ENCODE data around the gene SCMH1.

Gene SCMH1

DNA sequence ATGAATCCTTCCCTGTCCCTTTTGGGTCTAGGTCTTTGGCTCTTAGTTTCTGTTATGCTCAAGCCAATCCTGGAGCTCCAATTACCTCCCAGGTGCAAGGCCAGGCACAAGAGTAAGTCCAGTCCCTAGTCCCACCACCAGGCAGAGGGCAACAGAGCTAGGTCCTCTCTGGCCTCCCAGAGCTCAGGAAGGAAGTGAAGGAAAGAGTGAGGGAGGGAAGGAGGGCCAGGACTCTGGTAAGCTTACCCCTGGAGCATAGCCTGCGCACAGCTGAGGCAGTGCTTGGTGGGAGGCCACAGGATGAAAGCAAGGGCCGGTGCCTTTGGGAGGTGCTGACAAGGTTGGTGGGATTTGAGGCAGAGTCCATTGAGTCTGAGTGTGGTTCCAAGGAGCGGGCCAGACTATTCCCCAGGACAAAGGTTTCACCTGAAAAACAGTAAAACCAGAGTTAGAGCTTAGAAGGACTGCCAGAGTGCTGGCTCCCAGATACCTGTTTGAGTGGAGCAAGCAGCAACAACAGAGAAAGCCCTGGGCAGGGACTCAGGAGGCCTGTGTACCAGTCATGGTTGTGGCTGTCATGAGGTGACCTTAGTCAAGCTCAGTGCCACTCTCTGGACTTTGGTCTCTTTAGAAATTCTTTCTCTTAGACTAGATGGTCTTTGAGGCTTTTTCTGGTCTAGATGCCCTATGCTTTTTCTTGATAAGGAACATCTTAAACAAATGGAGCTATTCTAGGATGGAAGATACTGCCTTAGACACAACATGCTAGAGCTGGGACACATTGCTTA, 204.8 kb downstream of the SCMH1 start:
- Histone ChIP-seq H3K27me3 (ENCODE audit: insufficient read depth, low read length) (no peaks in the 10 kb centered on the region), H3K9ac (ENCODE audit: low read depth, low read length) (no peak overlapping the region), H3K9me3 (ENCODE audit: insufficient read depth, low read depth, low read length) (no peaks in the 10 kb centered on the region), H3K27ac (ENCODE audit: low read length) (no peak overlapping the region), H3K4me3 (ENCODE audit: low read length) (no peak overlapping the region), H3K4me1 (ENCODE audit: insufficient read depth, low read length) (no peaks in the 10 kb centered on the region), H3K36me3 (ENCODE audit: insufficient read depth, low read depth, low read length) (peaks cover 23% of the 10 kb centered on the region; the same call in 1 of the 2 replicates)

DNA sequence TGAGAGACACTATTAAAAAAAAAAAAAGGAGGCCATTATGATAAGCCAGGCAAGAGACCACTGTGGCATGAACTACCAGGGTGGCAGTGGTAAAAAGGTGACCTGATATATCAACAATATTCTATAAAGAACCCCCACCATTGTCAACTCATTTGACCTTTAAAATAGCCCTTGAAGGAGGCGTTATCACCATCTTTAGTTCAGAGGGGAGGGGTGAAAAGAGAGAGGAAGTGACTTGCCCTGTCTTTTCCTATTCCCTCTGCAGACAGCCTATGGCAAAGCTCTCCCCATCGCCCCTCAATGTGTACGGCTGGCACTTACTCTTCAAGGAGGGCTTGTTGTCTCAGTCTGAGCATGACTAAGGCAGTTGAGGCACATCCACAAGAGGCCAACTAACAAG, 208.8 kb downstream of the SCMH1 start:
- Histone ChIP-seq H3K36me3 (ENCODE audit: insufficient read depth, low read depth, low read length) (peaks cover 20% of the 10 kb centered on the region; the same call in 1 of the 2 replicates), H3K27me3 (ENCODE audit: insufficient read depth, low read length) (no peaks in the 10 kb centered on the region), H3K27ac (ENCODE audit: low read length) (no peak overlapping the region), H3K4me3 (ENCODE audit: low read length) (no peak overlapping the region), H3K4me1 (ENCODE audit: insufficient read depth, low read length) (no peaks in the 10 kb centered on the region), H3K9me3 (ENCODE audit: insufficient read depth, low read depth, low read length) (no peaks in the 10 kb centered on the region), H3K9ac (ENCODE audit: low read depth, low read length) (no peak overlapping the region)

DNA sequence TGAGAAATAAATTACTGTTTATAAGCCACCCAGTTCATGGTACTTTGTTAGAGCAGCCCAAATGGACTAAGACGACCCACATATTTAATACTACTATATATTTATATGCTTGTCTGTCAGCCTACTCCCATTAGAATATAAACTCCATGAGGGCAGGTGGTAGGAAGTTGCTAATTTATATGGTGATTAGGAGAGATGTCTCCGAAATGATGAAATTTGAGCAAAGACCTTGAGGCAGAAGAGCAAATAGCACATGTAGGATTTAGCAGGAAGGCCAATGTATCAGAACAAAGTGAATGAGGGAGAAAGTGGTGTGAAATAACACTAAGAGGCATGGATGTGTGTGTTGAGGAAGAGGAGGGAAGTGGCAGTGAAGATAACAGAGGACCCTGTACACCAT, 210.0 kb downstream of the SCMH1 start:
- H3K9me3 ChIP-seq (ENCODE audit: insufficient read depth, low read depth, low read length), result no peaks in the 10 kb centered on the region
- no peak overlapping the region for H3K9ac ChIP-seq (ENCODE audit: low read depth, low read length)
- H3K4me3 ChIP-seq (ENCODE audit: low read length), result no peak overlapping the region
- no peaks in the 10 kb centered on the region for H3K27me3 ChIP-seq (ENCODE audit: insufficient read depth, low read length)
- no peaks in the 10 kb centered on the region for H3K4me1 ChIP-seq (ENCODE audit: insufficient read depth, low read length)
- H3K36me3 ChIP-seq (ENCODE audit: insufficient read depth, low read depth, low read length), result peaks cover 16% of the 10 kb centered on the region; the same call in 1 of the 2 replicates
- H3K27ac ChIP-seq (ENCODE audit: low read length), result no peak overlapping the region

DNA sequence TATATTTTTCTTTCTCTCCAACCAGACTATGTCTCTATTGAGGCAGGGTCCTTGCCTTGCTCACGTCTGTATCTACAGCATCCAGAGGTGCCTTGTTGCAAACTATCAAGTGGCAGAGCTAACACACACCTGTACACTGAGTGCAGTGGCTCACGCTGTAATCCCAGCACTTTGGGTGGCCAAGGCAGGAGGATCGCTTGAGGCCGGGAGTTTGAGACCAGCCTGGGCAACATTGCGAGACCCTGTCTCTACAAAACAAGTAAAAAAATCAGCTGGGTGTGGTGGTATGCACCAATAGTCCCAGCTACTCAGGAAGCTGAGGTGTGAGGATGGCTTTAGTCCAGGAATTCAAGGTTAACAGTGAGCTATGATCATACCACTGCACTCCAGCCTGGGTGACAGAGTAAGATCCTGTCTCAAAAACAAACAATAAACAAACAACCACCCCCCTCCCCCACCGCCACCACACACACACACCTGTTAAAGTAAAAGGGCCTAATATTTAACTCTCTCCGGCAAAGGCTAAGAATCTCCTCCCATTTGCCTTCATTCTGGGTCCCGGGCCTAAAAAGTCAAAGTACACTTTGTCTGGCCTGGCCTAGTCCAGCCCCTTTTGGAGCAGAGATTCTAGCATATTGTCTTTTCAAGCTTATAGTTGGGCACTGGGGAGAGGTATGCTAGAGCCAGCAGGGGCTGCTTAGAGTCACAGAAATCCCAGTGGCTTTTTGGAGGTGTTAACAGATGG, 211.1 kb downstream of the SCMH1 start:
- Histone ChIP-seq H3K36me3 (ENCODE audit: insufficient read depth, low read depth, low read length) (peaks cover 7% of the 10 kb centered on the region; the same call in 1 of the 2 replicates), H3K4me3 (ENCODE audit: low read length) (no peak overlapping the region), H3K27me3 (ENCODE audit: insufficient read depth, low read length) (peaks cover 4% of the 10 kb centered on the region; the same call in 1 of the 2 replicates), H3K9me3 (ENCODE audit: insufficient read depth, low read depth, low read length) (no peaks in the 10 kb centered on the region), H3K27ac (ENCODE audit: low read length) (no peak overlapping the region), H3K9ac (ENCODE audit: low read depth, low read length) (no peak overlapping the region), H3K4me1 (ENCODE audit: insufficient read depth, low read length) (no peaks in the 10 kb centered on the region)

DNA sequence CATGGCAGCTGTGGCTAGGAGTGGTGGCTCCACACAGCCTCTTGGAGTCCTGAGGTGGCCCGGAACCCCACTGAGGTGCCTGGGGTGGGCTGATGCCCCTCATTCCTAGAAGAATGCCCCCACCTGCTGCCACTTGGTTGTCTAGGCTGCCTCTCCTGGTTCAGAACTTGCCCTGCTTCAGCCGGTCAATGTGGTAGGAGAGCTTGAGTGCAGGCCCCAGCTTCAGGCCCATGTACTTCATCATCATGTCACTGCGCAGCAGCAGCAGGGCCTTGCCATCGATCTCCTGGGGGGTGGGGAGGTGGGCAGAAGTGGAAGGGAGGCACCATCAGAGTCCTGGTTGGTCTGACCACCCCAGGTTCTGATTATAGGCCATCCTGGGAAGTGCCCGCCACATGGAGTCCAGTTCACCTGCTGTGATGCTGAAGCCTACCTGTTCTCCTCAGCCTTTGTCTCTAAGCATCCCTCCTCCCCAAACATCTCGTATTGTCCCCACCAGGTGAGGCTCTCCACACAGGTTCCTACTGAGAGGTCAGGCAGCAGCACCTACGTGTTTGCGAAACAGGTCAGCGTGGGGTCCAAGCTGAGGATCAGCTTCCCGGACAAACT, 214.0 kb downstream of the SCMH1 start:
- Histone ChIP-seq H3K27me3 (ENCODE audit: insufficient read depth, low read length) (peaks cover 24% of the 10 kb centered on the region; the same call in 1 of the 2 replicates), H3K4me1 (ENCODE audit: insufficient read depth, low read length) (no peaks in the 10 kb centered on the region), H3K9ac (ENCODE audit: low read depth, low read length) (no peak overlapping the region), H3K4me3 (ENCODE audit: low read length) (no peak overlapping the region), H3K36me3 (ENCODE audit: insufficient read depth, low read depth, low read length) (no peaks in the 10 kb centered on the region), H3K27ac (ENCODE audit: low read length) (no peak overlapping the region), H3K9me3 (ENCODE audit: insufficient read depth, low read depth, low read length) (no peaks in the 10 kb centered on the region)

DNA sequence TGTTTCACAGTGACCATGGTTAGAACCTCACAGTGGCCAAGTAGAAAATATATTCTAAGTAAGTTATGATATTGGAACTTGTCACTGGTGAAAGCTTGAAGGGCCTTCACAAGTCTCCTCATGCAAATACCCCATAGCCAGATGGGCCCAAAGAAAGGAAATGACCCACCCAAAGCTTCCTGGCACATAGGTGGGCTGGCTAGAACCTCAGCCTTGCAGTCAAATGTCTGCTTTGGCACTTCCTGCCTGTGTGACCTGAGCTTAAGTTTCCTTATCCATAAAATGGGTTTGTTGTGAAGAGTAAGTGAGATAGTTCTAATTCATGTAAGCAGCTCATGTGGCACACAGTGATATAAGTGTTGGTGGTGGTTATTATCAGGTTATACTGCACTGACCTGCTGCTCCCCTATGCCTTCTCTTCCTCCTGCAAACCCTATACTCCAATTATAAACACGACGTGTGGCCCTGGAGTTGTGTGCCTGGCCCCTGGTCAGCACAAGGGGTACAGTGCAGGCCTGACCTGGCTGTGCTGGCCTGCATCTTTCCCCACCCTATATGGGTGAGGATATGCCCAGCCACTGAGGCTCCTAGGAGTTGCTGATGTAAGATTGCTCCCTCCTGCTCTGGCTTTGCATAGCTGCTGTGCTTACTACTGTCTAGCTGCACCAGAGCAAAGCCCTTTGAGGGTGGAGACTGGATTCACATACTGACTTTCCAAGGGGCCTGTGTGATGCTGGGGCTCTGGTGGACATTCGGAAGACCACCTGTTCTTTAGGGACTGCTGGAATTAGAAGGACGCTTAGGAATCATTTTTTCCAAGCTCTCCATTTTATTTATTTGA, 215.9 kb downstream of the SCMH1 start:
- Histone ChIP-seq H3K36me3 (ENCODE audit: insufficient read depth, low read depth, low read length) (no peaks in the 10 kb centered on the region), H3K4me1 (ENCODE audit: insufficient read depth, low read length) (peaks cover 2% of the 10 kb centered on the region; the same call in 1 of the 2 replicates), H3K27ac (ENCODE audit: low read length) (no peak overlapping the region), H3K9me3 (ENCODE audit: insufficient read depth, low read depth, low read length) (no peaks in the 10 kb centered on the region), H3K27me3 (ENCODE audit: insufficient read depth, low read length) (peaks cover 35% of the 10 kb centered on the region; the same call in 1 of the 2 replicates), H3K4me3 (ENCODE audit: low read length) (no peak overlapping the region), H3K9ac (ENCODE audit: low read depth, low read length) (no peak overlapping the region)

DNA sequence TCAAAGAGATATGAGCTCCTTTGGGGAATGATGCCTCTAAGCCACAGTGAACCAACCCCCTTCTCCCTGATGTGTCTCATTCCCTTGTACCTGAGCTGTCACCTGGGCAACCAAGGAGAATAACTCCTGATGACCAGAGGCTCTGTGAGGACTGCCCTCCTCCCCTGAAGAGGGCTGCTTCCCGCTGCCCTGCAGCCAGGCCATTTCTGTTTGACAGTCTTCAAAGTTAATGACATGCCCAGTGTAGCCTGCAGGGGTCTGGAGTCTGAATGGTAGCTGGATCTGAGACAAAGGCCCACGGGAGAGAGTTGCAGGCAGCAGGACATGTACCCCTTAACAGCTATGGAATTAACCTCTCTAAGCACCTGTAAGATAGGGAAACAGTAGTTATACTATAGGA, 217.2 kb downstream of the SCMH1 start:
- H3K4me1 ChIP-seq (ENCODE audit: insufficient read depth, low read length), result peaks cover 4% of the 10 kb centered on the region; the same call in 1 of the 2 replicates
- no peaks in the 10 kb centered on the region for H3K9me3 ChIP-seq (ENCODE audit: insufficient read depth, low read depth, low read length)
- no peak overlapping the region for H3K9ac ChIP-seq (ENCODE audit: low read depth, low read length)
- H3K27ac ChIP-seq (ENCODE audit: low read length), result no peak overlapping the region
- no peak overlapping the region for H3K4me3 ChIP-seq (ENCODE audit: low read length)
- no peaks in the 10 kb centered on the region for H3K36me3 ChIP-seq (ENCODE audit: insufficient read depth, low read depth, low read length)
- peaks cover 35% of the 10 kb centered on the region; the same call in 1 of the 2 replicates for H3K27me3 ChIP-seq (ENCODE audit: insufficient read depth, low read length)

DNA sequence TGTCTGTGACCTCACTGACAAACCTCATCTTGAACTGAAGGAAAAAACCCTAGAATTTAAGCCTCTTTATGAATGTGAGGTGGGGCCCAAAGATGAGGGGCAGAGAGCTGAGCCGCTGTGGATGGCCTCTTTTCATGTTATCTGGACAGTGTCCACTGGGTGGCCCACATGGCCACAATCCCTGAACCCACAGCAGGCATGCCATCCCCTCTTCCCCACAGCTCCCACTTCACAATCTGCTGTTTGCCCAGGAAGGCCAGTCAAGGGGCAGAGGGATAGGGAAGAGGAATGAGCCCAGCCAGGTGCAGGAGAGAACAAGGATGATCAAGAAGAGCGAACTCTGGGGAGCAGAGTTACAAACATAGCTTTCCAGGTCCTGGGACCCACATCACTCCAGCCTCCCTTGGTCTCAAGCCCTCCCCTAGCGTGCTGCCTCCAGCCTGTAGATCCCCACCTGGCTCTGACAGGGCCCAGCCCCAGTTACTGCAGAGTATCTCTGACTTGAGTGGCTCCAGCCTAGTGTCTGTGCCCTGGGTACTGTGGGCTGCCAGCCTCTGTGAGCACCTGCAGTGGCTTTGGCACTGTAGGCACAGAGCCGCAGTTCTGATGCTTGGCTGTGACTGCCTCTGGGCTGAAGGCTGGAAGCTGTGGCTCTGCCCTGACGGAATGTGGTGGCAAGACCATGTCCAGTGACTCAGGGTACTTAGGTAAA, 218.7 kb downstream of the SCMH1 start:
- Histone ChIP-seq H3K9ac (ENCODE audit: low read depth, low read length) (no peak overlapping the region), H3K4me1 (ENCODE audit: insufficient read depth, low read length) (peaks cover 4% of the 10 kb centered on the region; the same call in 1 of the 2 replicates), H3K9me3 (ENCODE audit: insufficient read depth, low read depth, low read length) (no peaks in the 10 kb centered on the region), H3K27me3 (ENCODE audit: insufficient read depth, low read length) (peaks cover 35% of the 10 kb centered on the region; the same call in 1 of the 2 replicates), H3K4me3 (ENCODE audit: low read length) (no peak overlapping the region), H3K36me3 (ENCODE audit: insufficient read depth, low read depth, low read length) (peaks cover 9% of the 10 kb centered on the region; the same call in 1 of the 2 replicates), H3K27ac (ENCODE audit: low read length) (no peak overlapping the region)

DNA sequence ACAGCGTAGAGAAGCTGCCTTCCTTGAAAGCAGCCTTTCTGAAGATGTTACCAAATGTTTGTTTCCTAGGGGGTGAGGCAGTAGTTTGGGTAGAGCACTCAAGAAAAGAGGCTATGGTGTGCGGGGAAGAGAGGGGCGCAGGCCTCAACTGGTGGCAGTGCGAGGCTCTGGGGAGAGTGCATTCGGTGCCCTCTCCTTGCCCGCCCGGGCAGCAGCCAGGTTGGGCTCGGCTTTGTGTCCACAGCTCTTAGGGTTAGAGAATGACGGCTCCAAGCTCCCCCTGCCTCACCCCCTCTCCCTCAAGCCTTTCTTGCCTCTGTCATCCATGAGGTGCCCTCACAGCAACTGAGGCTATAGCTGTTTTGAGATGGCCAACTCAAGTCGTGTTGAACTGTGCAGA, 219.7 kb downstream of the SCMH1 start:
- Histone ChIP-seq H3K9me3 (ENCODE audit: insufficient read depth, low read depth, low read length) (no peaks in the 10 kb centered on the region), H3K27ac (ENCODE audit: low read length) (no peak overlapping the region), H3K4me3 (ENCODE audit: low read length) (no peak overlapping the region), H3K4me1 (ENCODE audit: insufficient read depth, low read length) (peaks cover 4% of the 10 kb centered on the region; the same call in 1 of the 2 replicates), H3K9ac (ENCODE audit: low read depth, low read length) (no peak overlapping the region), H3K36me3 (ENCODE audit: insufficient read depth, low read depth, low read length) (peaks cover 19% of the 10 kb centered on the region; the same call in 1 of the 2 replicates), H3K27me3 (ENCODE audit: insufficient read depth, low read length) (peaks cover 35% of the 10 kb centered on the region; the same call in 1 of the 2 replicates)

DNA sequence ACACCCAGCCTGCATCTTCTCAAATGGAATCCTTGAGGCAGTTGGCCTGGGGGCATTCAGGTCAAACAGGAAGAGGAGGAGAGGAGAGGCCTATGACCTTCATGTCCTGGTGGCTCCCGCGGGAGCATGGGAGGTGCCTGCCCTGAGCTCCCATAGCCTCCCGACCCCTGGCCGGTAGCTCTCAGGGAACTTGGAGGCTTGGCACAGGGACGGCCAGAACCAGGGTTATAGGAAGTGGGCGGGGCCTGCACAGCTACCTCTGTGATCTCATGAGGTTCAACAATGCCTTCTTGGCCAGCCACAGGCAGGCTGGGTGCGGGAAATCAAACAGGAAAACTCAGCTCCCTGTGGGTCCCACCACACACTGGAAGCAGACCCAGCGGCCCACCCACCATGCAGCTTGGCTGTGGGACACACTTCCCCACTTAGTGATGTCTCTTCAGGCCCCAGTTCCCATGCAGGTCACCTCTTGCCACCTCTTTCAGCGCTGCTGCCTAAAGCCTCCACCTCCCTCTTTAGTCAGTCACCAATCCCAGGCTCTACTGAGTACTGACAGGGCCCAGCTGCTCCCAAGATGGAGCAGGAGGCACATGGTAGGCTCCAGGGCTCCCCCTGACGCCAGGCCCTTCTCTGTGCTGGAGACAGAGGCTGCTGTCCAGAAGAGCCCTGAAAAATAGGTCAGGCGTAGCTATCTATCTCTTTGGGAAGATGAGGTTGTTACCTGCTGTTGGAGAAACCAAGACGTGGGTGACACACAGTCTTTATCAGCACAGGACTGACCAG, 220.4 kb downstream of the SCMH1 start, which contains the start of gene SLFNL1:
TSS of gene SLFNL1 (minus strand) at position 200 of the 783 bp plus-strand sequence. CDS start 1,065 bp downstream, outside the sequence.
- no peak within 1 kb of the TSS for H3K4me3 ChIP-seq (ENCODE audit: low read length)
- peaks cover 26% of the 10 kb centered on the region for H3K36me3 ChIP-seq (ENCODE audit: insufficient read depth, low read depth, low read length)
- H3K9me3 ChIP-seq (ENCODE audit: insufficient read depth, low read depth, low read length), result no peaks in the 10 kb centered on the region
- no peak within 1 kb of the TSS; the same call in 1 of the 2 replicates for H3K9ac ChIP-seq (ENCODE audit: low read depth, low read length)
- peaks cover 35% of the 10 kb centered on the region; the same call in 1 of the 2 replicates for H3K27me3 ChIP-seq (ENCODE audit: insufficient read depth, low read length)
- H3K4me1 ChIP-seq (ENCODE audit: insufficient read depth, low read length), result peaks cover 4% of the 10 kb centered on the region; the same call in 1 of the 2 replicates
- no peak within 1 kb of the TSS for H3K27ac ChIP-seq (ENCODE audit: low read length)

All from iPS-20b (cell line).